KMS-11 (cell line): ENCODE data around the gene DBNDD1.

ENCODE experiments used
- H2AFZ ChIP-seq: fragments of 200-600 bp; sonication (generic); 2 replicates; pipeline ENCODE4 v1.6.1; 2016; ENCODE audit warnings: antibody characterized with exemption, mixed run types, low read depth
- H3K27ac ChIP-seq: fragments of 200-600 bp; sonication (generic); 2 replicates; pipeline ENCODE4 v1.6.1; 2016; ENCODE audit warnings: mild to moderate bottlenecking, mixed run types
- H3K27me3 ChIP-seq: fragments of 200-600 bp; sonication (generic); 2 replicates; pipeline ENCODE4 v1.6.1; 2017; ENCODE audit warnings: mild to moderate bottlenecking, low read depth, mixed run types, moderate library complexity; ENCODE audit not compliant: insufficient read depth
- H3K36me3 ChIP-seq: fragments of 200-600 bp; sonication (generic); 2 replicates; pipeline ENCODE4 v1.6.1; 2017; ENCODE audit warnings: mild to moderate bottlenecking, mixed run types; ENCODE audit not compliant: insufficient read depth
- H3K4me1 ChIP-seq: fragments of 200-600 bp; sonication (generic); 2 replicates; pipeline ENCODE4 v1.6.1; 2016; ENCODE audit warnings: mild to moderate bottlenecking, low read depth, mixed run types; ENCODE audit not compliant: poor library complexity, severe bottlenecking
- H3K4me2 ChIP-seq: fragments of 200-600 bp; sonication (generic); 2 replicates; pipeline ENCODE4 v1.7.0; 2016; ENCODE audit warnings: mild to moderate bottlenecking, mixed run types
- H3K4me3 ChIP-seq: fragments of 200-600 bp; sonication (generic); IDR thresholded peaks from 2 replicates; pipeline ENCODE4 v1.6.1; 2017; ENCODE audit warnings: low read depth, low read length, mixed read lengths; ENCODE audit not compliant: insufficient read depth
- H3K79me2 ChIP-seq: fragments of 200-600 bp; sonication (generic); 2 replicates; pipeline ENCODE4 v1.6.1; 2016; ENCODE audit warnings: low read depth, mixed run types; ENCODE audit not compliant: insufficient read depth
- H3K9ac ChIP-seq: fragments of 200-600 bp; sonication (generic); 2 replicates; pipeline ENCODE4 v1.6.1; 2016; ENCODE audit warnings: mild to moderate bottlenecking, mixed run types
- H4K20me1 ChIP-seq: fragments of 200-600 bp; sonication (generic); 2 replicates; pipeline ENCODE4 v1.6.1; 2016; ENCODE audit warnings: mild to moderate bottlenecking, mixed run types; ENCODE audit not compliant: insufficient read depth
- CTCF ChIP-seq: fragments of 200-600 bp; sonication (generic); conservative IDR thresholded peaks from 2 replicates; pipeline ENCODE4 v1.6.1; 2017; ENCODE audit warnings: low read depth, mild to moderate bottlenecking, antibody characterized with exemption, low read length, moderate library complexity, mixed read lengths

Gene DBNDD1

GRCh38 chr16:89966756-89967155, 52.5 kb downstream of the DBNDD1 start:
- Histone ChIP-seq H2AFZ (no peak overlapping the region), H3K9ac (no peak overlapping the region), H3K4me3 (no peak overlapping the region), H3K36me3 (no peaks in the 10 kb centered on the region), H3K4me1 (peaks cover under 1% of the 10 kb centered on the region), H3K79me2 (no peaks in the 10 kb centered on the region), H3K27ac (no peak overlapping the region), H4K20me1 (no peaks in the 10 kb centered on the region), H3K27me3 (no peaks in the 10 kb centered on the region), H3K4me2 (no peak overlapping the region)
- no peak for TF ChIP-seq CTCF

- Histone ChIP-seq H3K79me2 (no peaks in the 10 kb centered on the region), H2AFZ (no peak overlapping the region), H4K20me1 (no peaks in the 10 kb centered on the region), H3K36me3 (no peaks in the 10 kb centered on the region), H3K4me3 (no peak overlapping the region), H3K27me3 (no peaks in the 10 kb centered on the region), H3K4me1 (no peaks in the 10 kb centered on the region), H3K9ac (no peak overlapping the region), H3K4me2 (no peak overlapping the region), H3K27ac (no peak overlapping the region)
- TF ChIP-seq CTCF, result no peak
These were observed 53.6 kb downstream of the DBNDD1 start for GRCh38 chr16:89965447-89966225.

GRCh38 chr16:89964201-89964600, 55.1 kb downstream of the DBNDD1 start:
- H3K4me1 ChIP-seq, result no peaks in the 10 kb centered on the region
- no peaks in the 10 kb centered on the region for H4K20me1 ChIP-seq
- TF ChIP-seq CTCF, result no peak
- no peak overlapping the region for H3K4me3 ChIP-seq
- H3K79me2 ChIP-seq, result no peaks in the 10 kb centered on the region
- H3K27ac ChIP-seq, result no peak overlapping the region
- H3K36me3 ChIP-seq, result no peaks in the 10 kb centered on the region
- H3K9ac ChIP-seq, result no peak overlapping the region
- H3K27me3 ChIP-seq, result no peaks in the 10 kb centered on the region
- no peak overlapping the region for H2AFZ ChIP-seq
- H3K4me2 ChIP-seq, result no peak overlapping the region

GRCh38 chr16:89962754-89963498, 56.3 kb downstream of the DBNDD1 start:
- H3K4me3 ChIP-seq, result no peak overlapping the region
- no peaks in the 10 kb centered on the region for H3K4me1 ChIP-seq
- no peak overlapping the region for H2AFZ ChIP-seq
- no peaks in the 10 kb centered on the region for H3K79me2 ChIP-seq
- no peak for TF ChIP-seq CTCF
- no peaks in the 10 kb centered on the region for H4K20me1 ChIP-seq
- no peaks in the 10 kb centered on the region for H3K36me3 ChIP-seq
- no peak overlapping the region for H3K4me2 ChIP-seq
- no peaks in the 10 kb centered on the region for H3K27me3 ChIP-seq
- H3K9ac ChIP-seq, result no peak overlapping the region
- no peak overlapping the region for H3K27ac ChIP-seq
